HG03342 (cell line): ENCODE results near the gene ZNF302.
A peak's percentile ranks its signal among the peaks of the same experiment; 100 is the strongest.
"Not testable (repeated sequence)": the region's sequence is repeated elsewhere in the genome, so short reads cannot be mapped to it uniquely, and the experiment has no call there.

ENCODE experiments used
- ATAC-seq: cut with Tn5 transposase; IDR thresholded peaks from one replicate; pipeline ENCODE4 v1.9.1; 2021; ENCODE audit warnings: mild to moderate bottlenecking, moderate library complexity; ENCODE audit not compliant: unreplicated experiment

Gene ZNF302

DNA sequence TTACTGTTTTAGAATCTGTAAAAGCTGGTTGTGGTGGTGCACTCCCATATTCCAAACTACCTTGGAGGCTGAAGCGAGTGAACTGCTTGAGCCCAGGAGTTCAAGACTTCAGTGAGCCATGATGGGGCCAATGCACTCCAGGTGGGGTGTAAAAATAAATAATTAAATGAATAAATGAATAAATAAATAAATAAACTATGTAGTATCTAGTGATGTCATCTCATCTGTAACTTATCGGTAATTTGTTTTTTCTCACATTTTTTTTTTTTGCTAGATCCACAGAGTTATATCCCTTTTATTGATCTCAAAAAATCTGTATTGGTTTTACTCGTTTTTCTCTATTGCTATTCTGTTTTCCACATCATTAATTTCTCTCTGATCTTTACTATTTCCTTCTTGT lies 5.5 kb upstream of the ZNF302 start:
- no peak for ATAC-seq

DNA sequence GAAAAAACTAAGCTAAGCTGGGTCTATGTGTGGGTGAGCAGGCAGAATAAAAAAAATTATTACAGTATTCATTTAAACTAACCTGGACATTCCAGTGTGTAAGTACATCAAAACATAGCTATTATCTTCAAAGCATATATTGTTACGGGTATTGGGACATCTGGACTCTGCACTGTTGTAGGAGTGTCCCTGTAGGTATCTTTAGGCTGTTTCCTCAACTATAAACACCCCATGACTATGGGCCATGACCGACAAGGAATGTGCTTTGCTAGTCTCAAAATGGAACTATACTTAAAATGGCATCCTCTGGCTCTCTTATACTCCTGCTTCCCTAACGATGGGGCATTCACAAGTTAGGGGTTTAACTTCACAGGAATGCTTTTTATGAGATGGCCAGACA lies 3.9 kb upstream of the ZNF302 start:
- ATAC-seq, result no peak

DNA sequence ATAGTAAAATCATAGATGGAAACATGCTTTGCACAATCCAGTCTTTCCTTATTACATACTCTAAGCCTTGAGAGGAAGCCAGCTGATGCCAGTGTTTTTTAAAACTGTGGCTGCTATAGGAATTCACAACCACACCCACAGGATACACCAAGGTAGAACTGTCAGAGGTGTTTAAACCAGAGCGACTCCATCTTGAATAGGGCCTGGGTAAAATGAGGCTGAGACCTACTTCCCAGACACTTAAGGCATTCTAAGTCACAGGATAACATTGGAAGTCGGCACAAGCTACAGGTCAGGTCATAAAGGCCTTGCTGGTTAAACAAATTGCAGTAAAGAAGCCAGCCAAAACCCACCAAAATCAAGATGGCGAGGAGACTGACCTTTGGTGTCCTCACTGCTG lies 2.2 kb upstream of the ZNF302 start:
- ATAC-seq, result no peak

DNA sequence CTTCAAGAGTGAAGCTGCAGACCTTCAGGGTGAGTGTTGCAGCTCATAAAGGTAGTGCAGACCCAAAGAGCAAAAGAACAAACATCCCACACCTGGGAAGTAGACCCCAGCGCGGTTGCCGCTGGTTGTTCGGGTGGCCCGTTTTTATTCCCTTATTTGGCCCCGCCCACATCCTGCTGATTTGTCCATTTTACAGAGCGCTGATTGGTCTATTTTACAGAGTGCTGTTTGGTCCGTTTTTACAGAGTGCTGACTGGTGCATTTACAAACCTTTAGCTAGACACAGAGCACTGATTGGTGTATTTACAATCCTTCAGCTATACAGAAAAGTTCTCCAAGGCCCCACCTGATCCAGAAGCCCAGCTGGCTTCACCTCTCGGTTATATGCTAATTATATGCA lies 1.6 kb upstream of the ZNF302 start:
- ATAC-seq, result no peak

DNA sequence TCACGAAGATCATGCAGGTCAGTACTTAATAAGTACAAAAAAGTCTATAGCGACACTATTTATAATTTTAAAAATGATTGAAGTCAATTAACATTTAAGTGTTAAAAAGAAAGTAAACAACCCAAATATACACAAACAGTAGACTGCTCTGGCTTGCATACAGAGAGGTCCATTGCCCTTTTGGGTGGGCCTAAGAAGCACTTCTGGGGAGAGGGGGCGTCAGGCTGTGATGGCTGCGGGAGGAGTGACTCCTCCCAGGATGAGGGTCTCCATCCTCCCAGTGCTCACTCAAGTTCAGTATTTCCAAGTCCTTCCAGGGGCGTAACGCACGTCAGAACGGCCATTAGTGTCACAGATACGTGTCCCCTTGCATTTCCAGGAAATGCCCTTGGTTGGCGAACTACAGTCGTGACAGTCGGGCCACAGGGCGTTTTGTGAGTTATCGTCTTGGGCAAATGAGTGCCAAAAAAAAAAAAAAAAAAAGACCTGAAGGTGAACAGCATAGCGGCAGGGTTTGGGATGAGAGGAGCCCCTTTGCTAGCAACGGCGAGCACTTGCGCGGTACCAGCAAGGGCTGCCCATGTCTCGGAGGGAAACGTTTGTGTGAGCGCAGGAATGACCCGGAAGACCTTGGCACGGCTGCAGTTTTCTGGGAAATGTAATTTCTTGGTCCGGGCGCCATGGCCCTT lies 637 bp upstream of the ZNF302 start, which contains the start of gene SCGB2B2:
SCGB2B2 (minus strand) TSS at position 463 of the 689 bp plus-strand sequence. CDS start 82,596 bp downstream, outside the sequence.
- peak; percentile 37 for ATAC-seq

DNA sequence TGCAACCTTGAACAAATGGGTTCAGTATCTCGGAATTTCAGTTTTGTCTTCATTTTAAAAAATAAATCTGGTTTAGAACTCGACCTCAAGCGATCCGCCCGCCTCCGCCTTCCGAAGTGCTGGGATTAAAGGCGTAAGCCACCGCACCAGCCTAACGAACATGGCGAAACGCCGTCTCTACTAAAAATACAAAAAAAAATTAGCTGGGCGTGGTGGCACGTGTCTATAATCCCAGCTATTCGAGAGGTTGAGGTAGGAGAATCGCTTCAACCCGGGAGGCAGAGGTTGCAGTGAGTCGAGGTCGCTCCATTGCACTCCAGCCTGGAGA lies 571 bp downstream of the ZNF302 start:
- ATAC-seq, result no peak

DNA sequence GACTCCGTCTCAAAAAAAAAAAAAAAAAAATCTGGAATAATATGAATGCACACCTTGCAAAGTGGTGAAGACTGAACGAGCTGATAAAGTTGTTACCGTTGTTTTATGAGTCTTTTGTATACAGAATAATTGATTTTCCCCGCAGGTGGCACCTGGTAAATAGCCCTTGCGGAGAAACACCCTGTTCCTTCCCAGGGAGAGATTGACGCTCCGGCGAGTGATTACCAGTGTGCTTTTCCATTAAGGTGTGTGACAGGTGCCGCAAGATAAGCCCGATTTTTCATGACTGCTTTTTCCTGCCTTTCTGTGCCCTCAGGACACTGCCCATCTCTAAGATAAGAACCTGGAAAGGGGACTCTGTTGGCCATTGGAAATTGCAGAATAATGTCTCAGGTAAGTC lies 943 bp downstream of the ZNF302 start:
- ATAC-seq, result no peak

DNA sequence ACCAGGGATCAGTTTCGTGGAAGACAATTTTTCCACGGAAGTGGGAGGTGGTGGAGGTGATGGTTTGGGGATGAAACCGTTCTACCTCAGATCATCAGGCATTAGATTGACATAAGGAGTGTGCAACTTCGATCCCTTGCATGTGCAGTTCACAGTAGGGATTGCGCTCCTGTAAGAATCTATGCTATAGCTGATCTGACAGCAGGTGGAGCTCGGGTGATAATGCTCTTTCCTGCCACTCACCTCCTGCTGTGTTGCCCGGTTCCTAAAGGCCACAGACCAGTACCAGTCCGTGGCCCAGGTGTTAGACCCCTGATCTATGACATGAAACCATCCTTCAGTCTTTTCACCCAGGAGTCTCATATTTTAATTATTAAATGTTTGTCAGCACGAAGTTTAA lies 4.0 kb downstream of the ZNF302 start:
- ATAC-seq, result no peak

DNA sequence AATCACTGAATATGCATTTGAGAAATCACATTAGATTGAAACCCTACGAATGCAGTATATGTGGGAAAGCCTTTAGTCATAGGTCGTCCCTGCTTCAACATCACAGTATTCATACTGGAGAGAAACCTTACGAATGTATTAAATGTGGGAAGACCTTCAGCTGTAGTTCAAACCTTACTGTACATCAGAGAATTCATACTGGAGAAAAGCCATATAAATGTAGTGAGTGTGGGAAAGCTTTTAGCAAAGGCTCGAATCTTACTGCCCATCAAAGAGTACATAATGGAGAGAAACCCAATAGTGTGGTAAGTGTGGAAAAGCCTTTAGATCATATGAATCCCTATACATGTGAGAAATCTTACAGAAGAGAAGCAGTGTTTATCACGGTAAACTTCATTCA lies 7.8 kb downstream of the ZNF302 start:
- ATAC-seq, result not testable (repeated sequence)

DNA sequence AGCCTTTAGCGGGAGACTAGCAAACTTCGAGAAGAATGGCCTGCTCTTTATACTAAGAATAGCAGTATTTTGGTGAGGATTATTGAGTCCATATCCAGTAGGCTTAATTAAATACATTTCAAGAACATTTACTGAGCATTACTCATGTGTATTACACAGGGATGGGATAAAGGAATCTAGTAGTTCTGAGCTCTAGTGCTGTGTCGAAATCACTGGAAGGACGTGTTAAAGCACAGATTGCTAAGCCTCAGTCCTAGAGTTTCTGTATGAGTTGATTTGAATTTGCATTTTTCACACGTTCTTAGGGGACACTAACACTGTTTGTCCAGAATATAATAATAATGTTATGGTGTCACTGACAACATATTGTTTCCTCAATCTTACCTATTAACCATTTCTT lies 9.0 kb downstream of the ZNF302 start:
- ATAC-seq, result no peak

DNA sequence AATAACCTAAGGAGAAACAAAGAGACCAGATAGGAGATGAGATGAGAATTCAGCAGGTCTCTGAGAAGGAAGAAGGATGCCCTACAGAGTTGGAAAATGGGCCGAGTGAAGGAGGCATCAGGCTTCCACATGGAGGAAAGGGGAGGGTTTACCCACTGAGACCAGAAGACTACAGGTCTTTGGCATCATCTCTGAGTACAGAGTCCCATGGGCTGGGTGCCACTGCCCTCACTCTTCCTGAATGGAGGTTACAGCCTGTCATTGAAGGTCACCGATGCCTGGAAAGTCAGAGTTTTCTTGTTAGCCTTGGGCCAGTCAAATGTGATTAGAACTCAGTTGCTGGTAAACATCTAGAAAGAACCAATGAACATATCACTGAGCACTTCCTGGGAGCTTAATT lies 9.9 kb downstream of the ZNF302 start:
- ATAC-seq, result no peak

DNA sequence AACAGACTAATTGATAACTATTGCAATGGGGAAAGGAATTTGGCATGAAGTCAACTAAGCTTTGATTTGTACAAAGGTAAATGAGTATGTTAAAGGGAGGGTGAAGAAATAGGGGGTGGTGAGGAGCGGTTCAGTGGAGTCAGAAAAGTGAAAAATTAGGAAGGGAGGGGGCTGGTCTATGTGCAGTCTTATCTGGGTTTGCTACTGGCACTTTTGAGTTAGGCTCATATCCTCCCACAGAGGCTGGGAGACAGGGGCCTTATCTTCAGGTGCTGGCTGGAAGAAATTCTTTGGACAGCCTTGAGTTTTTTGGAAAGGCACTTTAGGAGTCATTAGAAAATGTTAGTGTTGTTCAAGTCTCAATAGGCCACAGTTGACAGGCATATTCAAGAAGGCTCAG lies 11.1 kb downstream of the ZNF302 start:
- no peak for ATAC-seq

DNA sequence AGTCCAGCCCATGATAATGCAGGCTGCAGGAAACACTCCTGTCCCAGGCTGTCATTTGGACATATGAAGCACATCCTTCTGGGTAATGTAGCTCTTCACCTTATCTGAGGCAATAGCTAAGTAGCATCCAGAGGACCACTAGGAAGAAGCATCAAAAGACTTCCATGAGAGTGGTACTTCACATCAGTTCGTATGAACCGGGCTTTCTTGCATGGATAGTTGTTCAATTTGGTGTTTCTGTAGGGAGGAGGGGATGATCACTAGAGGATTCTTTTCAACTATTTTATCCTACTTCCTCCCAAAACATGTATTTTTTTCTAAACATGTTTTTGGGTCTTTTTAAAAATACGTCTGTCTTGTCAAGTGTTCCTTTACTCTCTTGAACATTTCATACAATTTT lies 12.9 kb downstream of the ZNF302 start:
- no peak for ATAC-seq

DNA sequence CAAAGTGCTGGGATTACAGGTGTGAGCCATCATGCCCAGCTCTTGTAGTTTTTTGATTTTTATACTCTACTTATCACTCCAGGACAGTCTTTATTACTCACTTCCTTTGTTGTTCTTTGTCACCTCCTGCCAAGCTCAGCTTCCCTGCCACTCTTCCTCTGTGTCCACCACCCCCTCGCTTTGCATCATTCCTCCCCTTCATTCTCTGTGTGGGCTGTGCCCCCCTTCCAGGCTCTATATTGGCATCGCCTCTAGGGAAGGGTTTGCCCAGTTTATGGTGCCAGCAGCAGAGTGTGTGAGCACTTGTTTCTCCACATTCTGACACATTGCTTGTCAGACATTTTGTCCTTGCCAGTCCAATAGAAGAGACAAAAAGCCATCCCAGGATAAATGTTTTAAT lies 15.1 kb downstream of the ZNF302 start:
- no peak for ATAC-seq

DNA sequence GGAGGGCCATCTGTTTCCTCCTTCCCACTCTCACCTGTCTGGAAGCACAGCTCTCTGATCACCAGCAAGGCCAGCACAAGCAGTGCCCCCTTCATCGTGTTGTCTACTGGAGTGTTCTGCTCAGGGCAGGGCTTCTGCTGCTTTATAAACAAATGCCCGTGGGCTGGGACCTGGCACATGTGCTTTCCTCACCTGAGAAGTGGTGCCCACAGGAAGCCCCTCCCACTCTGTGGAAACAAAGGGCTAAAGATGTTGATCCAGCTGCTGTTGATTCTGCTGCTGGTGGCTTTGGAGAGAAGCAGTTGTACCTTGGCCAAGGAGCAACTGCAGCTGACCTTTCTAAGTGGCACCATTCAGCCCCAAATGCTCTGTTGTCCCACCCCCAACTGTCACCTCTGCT lies 30.2 kb downstream of the ZNF302 start:
- no peak for ATAC-seq

DNA sequence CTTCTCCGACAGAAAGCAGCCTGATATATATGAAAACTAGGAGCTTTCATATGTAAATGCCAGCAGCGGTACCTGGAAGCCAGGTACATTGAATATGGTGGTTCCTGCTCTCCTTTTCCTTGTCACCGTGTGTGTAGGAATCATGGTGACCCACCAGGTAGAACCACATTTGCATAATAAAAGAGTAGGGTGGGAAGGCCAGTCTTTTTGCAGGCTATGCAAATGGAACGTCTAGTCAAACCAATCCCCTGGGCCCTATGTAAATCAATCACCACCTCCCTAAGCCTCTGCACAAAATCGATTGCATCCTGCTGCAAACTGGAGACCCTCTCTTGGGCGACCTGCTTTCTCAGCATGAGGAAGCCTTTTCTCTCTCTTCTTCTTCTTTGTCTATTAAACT lies 34.4 kb downstream of the ZNF302 start:
- ATAC-seq, result no peak

DNA sequence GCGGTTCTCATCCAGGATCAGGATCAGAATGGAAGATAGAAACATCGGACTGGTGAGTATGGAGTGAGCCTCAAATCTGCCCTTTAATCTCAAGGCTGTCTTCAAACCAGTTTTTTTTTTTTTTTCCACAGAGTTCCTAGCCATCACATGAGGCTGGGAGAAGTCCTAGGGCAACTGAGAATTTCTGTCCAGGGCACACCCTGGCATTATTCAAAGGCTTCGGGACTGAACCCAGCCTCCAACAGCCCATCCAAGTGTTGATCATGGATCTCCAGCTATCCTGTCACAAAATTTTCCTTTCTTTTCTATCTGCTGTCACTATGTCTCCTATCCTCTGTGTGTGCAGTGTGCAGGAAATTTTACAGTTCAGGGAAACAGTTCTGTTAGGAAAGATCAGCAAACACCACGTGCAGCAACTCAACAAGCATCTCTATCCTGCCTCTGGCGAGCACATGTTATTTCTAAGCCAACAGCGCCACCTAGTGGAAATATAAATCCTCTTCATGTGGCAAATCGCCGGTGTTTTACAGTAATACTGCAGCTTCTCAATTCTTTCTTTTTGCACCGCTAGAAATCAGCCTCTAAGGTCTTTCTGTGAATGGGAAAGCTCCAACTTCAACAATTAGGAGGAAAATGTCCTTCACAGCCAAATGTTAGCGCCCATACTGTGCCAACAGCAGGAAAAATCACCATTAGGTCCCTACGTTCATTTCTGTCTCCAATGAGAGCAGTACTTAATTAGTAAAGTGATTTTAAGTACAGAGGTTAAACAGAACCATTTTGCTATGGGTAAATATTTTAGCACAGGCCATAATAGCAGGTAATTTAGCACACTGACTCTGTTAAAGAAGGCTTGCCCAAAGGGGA lies 35.1 kb downstream of the ZNF302 start:
- ATAC-seq, result no peak

DNA sequence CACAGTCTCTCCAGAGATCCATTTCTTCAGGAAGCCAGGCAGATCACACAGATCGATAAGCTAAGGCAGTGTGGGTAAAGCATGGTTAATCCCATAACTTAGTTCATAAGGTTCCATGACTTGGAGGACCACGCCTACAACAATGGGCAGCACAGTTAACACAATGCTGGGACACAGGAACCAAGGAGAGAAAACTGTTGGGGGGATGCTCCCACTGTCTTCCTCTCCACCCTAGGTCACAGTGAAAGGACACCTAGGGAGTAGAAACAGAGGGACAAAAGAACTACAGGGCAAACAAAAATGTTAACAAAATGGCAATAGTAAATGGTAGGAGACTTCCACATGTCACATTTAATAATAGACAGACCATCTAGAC lies 35.8 kb downstream of the ZNF302 start:
- no peak for ATAC-seq

DNA sequence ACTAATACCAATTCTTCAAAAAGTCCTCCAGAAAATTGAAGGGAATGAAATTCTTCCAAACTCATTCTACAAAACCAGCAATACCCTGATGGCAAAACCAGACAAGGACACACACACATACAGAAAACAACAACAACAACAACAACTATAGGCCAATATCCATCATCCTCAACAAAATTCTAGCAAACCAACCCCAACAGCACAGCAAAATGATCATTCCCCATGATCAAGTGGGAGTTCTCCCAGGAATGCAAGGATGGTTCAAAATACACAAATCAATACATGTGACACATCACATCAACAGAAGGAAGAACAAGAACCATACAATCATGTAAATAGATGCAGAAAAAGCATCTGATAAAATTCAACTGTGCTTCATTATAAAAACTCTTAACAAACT lies 37.9 kb downstream of the ZNF302 start:
- no peak for ATAC-seq

DNA sequence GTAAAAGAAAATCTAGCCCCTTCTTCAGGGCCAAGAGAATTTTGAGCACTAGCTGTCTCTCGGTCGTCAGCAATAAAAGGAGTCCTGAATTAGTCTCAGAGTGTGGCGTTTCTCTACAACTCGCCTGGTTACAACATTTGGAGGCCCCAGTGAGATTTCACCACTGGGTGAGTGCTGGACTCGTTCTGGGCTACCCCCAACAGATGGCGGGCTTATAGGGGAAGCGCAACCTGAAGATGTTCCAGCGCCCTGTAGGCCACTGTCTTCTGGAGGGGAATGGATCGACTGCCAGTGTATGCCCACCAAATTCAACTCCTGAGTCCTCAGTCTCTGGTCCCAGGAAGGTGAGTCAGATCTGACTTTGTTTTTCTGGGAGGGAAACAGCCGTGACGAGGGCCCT lies 44.9 kb downstream of the ZNF302 start:
- no peak for ATAC-seq

DNA sequence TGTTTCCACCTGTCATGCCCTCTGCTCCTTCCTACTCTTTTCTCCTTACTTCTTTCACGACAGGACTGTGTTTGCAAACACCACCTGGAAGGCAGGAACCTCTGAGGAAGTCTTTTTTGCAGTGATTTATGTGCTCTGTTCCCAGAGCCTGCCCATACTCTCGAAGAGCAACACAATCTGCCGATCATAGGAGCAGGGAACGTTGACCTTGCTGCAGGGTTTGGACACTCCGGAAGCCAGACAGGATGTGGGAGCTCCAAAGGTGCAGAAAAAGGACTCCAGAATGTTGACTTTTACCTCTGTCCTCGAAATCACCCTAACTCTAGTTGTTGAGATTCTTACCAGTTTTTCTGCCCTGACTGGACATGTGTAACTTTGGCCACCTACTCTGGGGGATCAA lies 47.9 kb downstream of the ZNF302 start:
- ATAC-seq, result no peak

DNA sequence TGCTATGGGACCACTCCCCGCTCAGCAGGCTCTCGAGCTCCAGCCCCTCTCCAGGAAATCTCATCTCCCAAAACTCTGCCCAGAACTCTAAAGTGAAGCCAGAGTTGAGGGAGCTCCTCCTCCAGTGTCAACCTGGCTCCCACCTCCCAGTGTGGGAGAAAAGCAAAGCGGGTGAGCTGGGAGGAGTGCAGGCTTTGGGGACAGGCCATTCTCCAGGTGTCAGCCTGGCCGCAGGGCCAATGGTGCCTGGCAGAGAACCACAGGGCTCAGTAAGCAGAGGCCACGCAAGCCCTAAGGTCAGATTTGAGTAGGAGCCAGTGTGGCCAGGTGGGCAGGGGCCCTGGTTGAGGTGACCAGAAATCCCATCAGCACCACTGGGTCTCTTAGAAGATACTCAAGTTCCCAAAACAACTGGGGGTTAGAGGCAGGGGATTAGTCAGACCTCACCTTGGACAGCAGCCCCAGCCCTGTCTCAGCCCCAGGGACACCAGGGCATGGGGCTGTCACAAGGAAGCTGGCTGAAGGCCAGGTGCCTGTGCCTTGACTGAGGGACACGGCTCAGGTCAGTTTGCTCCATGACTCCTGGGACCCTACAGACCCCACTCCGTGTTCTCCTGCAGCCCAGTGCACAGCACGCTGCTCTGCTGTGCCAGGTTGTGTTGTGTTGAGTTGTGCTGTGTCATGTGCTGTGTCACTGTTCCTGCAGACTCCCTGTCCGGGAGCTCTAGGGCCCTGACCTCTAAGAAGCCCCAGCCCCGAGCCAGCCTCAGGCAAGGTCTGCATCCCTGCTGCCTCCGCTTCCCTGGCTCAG lies 53.7 kb downstream of the ZNF302 start:
- no peak for ATAC-seq
